Measurements from ENCODE around the gene WDR87. TPM values are rescaled to one million over a fixed set of nuclear protein-coding genes. Genes with fewer than 3 reads are reported as not detected.
A peak's percentile ranks its signal among the peaks of the same experiment; 100 is the strongest.
"Not testable (repeated sequence)": the region's sequence is repeated elsewhere in the genome, so short reads cannot be mapped to it uniquely, and the experiment has no call there.

WDR87 gene
- total RNA-seq, 1 donor from 2014 or later, result not detected

- peaks cover 8% of the 10 kb centered on the region for H3K4me1 Mint-ChIP-seq
- peaks cover 3% of the 10 kb centered on the region for H3K36me3 Mint-ChIP-seq (ENCODE audit: low read depth)
- peaks cover 15% of the 10 kb centered on the region for H3K9me3 Mint-ChIP-seq
- H3K4me3 Mint-ChIP-seq, result no peak overlapping the region
- peaks cover 2% of the 10 kb centered on the region for H3K27me3 Mint-ChIP-seq (ENCODE audit: low read depth)
- TF ChIP-seq CTCF (conservative IDR thresholded peaks at IDR 0.05), result no peak
- no peak overlapping the region for H3K27ac Mint-ChIP-seq (ENCODE audit: unreplicated experiment)
- no peak for DNase-seq (ENCODE audit: low read depth, low spot score)
Observed at GRCh38 chr19:37867831-37868230, 38.6 kb downstream of the WDR87 start.

- not testable (repeated sequence) for H3K36me3 Mint-ChIP-seq (ENCODE audit: low read depth); H3K27me3 Mint-ChIP-seq (ENCODE audit: low read depth); H3K4me3 Mint-ChIP-seq; H3K4me1 Mint-ChIP-seq; DNase-seq (ENCODE audit: low read depth, low spot score)
- H3K9me3 Mint-ChIP-seq, result peaks cover 10% of the 10 kb centered on the region
- H3K27ac Mint-ChIP-seq (ENCODE audit: unreplicated experiment), result peak overlapping the region; percentile 19
Observed at GRCh38 chr19:37865930-37866329, 40.5 kb downstream of the WDR87 start.

GRCh38 chr19:37864501-37864900, 41.9 kb downstream of the WDR87 start:
- H3K9me3 Mint-ChIP-seq, result peaks cover under 1% of the 10 kb centered on the region
- peaks cover 8% of the 10 kb centered on the region for H3K4me1 Mint-ChIP-seq
- H3K27ac Mint-ChIP-seq (ENCODE audit: unreplicated experiment), result no peak overlapping the region
- H3K36me3 Mint-ChIP-seq (ENCODE audit: low read depth), result peaks cover under 1% of the 10 kb centered on the region
- H3K27me3 Mint-ChIP-seq (ENCODE audit: low read depth), result no peaks in the 10 kb centered on the region
- DNase-seq (ENCODE audit: low read depth, low spot score), result no peak
- no peak overlapping the region for H3K4me3 Mint-ChIP-seq
- TF ChIP-seq CTCF (conservative IDR thresholded peaks at IDR 0.05), result no peak

- Mint-ChIP-seq H3K4me3 (no peak overlapping the region), H3K27ac (ENCODE audit: unreplicated experiment) (no peak overlapping the region), H3K27me3 (ENCODE audit: low read depth) (no peaks in the 10 kb centered on the region), H3K36me3 (ENCODE audit: low read depth) (no peaks in the 10 kb centered on the region), H3K4me1 (peaks cover 6% of the 10 kb centered on the region), H3K9me3 (no peaks in the 10 kb centered on the region)
- no peak for TF ChIP-seq CTCF (conservative IDR thresholded peaks at IDR 0.05)
- no peak for DNase-seq (ENCODE audit: low read depth, low spot score)
Observed at GRCh38 chr19:37855098-37855497, 51.3 kb downstream of the WDR87 start.

- Mint-ChIP-seq H3K36me3 (ENCODE audit: low read depth) (no peaks in the 10 kb centered on the region), H3K27ac (ENCODE audit: unreplicated experiment) (no peak overlapping the region), H3K4me3 (no peak overlapping the region), H3K9me3 (no peaks in the 10 kb centered on the region), H3K27me3 (ENCODE audit: low read depth) (peaks cover 4% of the 10 kb centered on the region), H3K4me1 (no peaks in the 10 kb centered on the region)
- TF ChIP-seq CTCF (conservative IDR thresholded peaks at IDR 0.05), result no peak
- no peak for DNase-seq (ENCODE audit: low read depth, low spot score)
Observed at GRCh38 chr19:37845932-37846331, 60.5 kb downstream of the WDR87 start.

Other genes with a start within 250 kb of the WDR87 start
- 18.9 and 21.2 TPM in 2 replicates for gene ZNF607, start 186.8 kb downstream of the WDR87 start, total RNA-seq
- gene ZNF573, start 127.0 kb downstream of the WDR87 start, total RNA-seq, result 16.1 and 16.7 TPM in 2 replicates
- gene SIPA1L3, start 614 bp upstream of the WDR87 start, total RNA-seq, result 41.2 and 44.0 TPM in 2 replicates